Left lobe of liver (tissue), 2 donors: ENCODE results near the gene RORB. TPM values are rescaled to one million over a fixed set of nuclear protein-coding genes. Genes with fewer than 3 reads are reported as not detected.
A peak's percentile ranks its signal among the peaks of the same experiment; 100 is the strongest.

Source experiments
- ATAC-seq: fragments of 200-7000 bp; cut with Tn5 transposase; one replicate; pipeline ENCODE4 v1.9.1; 2020; ENCODE audit warnings: mild to moderate bottlenecking, moderate library complexity
- DNase-seq: peaks from one replicate; pipeline ENCODE4 v3.0.0-alpha.2; 2020; ENCODE audit warnings: low spot score
- total RNA-seq: library from RNA; stranded (reverse); gene quantifications from one replicate; pipeline ENCODE4 v1.2.1, GENCODE V29; 2021
- donor health status: DM: no; HTN: no; CAD: no; lungs with moderate emphysema.
- donor health status: DM: no; HTN: yes; CAD: no.

Gene RORB
- 0.05 TPM for total RNA-seq

GRCh38 chr9:74496819-74497747 lies at the start of gene RORB:
Gene RORB, plus strand, starts transcription at chr9:74497335. Its CDS starts 642 bp downstream, at chr9:74497977.
- ATAC-seq (peak; percentile 91), DNase-seq (no peak)

- DNase-seq (no peak), ATAC-seq (no peak)
Observed at GRCh38 chr9:74447451-74448193, 49.5 kb upstream of the RORB start.

DNA sequence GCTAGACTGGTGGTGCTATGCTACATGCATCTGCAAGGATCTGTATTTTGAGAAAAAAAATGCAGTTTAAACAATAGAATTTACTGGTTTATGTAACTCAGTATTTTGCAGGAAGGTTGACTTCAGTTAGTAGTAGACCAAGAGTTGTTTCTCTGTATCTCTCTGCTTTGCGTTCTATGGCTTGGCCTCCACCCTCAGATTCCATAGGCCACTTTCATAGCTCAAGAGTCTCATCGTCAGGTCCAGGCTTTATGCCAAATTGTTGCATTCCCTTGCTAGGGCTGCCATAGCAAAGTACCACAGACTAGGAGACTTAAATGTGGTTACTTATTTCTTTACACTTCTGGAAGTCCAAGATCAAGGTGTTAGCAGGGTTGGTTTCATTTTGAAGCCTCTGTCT lies 48.1 kb upstream of the RORB start:
- no peak for DNase-seq
- no peak for ATAC-seq

GRCh38 chr9:74458832-74459231 lies 38.3 kb upstream of the RORB start:
- ATAC-seq, result no peak
- no peak for DNase-seq

DNA sequence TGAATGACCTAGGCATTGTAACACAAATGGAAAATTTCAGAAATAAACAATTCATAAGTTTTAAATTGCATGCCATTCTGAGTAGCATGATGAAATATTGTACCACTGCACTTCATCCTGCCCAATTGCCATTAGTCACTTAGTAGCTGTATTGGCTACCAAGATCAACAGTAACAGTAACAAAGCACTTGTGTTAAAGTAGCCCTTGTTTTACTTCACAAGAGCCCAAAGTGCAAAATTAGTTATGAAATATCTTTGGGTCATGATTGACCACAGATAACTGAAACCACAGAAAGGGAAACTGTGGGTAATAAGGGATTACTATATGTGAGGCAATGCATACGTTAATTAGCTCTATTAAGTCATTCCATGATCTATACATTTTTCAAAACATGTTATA lies 33.3 kb upstream of the RORB start:
- DNase-seq (no peak), ATAC-seq (no peak)

DNA sequence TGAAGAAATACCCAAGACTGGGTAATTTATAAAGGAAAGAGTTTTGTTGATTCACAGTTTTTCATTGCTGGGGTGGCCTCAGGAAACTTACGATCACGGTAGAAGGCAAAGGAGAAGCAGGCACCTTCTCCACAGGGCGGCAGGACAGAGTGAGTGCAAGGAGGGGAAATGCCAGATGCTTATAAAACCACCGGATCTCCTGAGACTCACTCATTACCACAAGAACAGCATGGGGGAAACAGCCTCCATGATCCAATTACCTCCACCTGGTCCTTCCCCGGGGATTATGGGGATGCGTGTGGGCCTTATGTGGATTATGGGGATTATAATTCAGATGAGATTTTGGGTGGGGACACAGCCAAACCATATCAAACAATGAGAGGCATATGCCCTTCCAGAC lies 18.5 kb upstream of the RORB start:
- ATAC-seq (no peak), DNase-seq (no peak)

DNA sequence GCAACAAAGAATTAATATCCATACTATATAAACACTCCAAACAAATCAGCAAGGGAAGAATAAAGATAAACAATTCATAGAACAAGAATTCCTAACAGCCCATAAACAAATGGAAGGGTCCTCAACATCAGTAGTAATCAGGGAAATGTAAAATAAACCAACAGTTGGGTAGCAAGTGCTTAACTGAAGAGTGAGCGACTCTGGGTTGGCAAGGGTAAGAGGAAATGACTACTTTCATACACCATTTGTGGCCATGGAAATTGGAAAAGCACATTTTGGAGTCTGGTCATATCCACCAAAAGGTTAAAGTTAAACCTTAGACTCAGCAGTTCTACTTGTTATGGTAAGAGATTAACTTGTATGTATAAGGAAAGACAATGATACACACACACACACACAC lies 17.4 kb upstream of the RORB start:
- no peak for DNase-seq
- no peak for ATAC-seq

DNA sequence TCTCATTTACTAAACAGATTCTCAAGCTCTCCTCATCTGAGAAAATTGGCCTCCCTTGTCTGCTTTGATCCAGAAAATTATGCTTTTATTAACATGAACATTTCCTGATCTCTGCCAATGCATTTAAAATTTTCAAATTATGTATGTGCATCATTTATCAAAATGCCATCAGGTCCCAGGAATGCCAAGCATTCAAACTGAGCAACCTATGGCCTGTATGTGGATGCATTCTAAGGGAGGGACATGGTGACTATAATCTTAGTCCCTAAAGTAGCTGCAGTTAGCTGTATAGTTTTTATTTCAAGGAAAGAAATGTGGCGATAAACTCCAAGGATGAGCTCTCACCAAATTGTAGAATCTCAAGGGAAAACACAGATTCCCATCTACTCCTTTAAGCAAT lies 9.7 kb upstream of the RORB start:
- DNase-seq (no peak), ATAC-seq (no peak)

DNA sequence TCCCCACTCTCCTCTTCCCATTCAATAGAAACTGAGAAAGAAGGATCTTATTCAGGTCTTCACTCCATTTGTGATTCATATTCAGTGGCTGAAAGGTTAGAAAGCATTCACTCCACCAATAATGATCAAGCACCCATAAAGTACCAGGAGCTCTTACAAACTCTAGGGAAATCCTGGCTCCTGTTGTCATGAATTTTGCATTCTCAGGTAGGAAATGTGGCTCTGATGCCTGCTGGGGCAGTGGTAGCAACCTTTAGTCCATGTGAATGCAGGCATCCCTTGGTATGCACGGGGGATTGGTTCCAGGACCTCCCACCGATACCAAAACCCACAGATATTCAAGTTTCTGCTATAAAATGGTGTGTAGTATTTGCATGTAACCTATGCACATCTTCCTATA lies 3.6 kb upstream of the RORB start:
- DNase-seq (no peak), ATAC-seq (no peak)

DNA sequence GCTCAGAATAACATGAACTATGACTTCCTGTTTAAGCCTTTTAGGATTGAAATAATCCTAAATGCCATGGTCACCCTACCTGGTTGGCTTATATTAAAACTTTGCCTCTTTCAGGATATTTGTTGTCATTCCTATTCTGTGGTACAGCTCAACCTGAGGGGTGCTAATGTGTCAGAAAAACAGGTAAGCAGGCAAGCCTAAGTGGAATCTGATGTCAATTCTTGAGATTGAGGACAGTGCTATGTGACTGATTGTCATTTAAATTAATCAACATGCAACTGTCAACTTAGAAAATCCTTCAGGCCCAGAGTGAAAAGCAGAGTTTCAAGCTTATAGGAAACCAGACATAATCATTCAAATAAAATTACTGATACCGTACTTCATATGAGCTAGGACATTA lies 2.6 kb upstream of the RORB start:
- DNase-seq, result no peak
- no peak for ATAC-seq

DNA sequence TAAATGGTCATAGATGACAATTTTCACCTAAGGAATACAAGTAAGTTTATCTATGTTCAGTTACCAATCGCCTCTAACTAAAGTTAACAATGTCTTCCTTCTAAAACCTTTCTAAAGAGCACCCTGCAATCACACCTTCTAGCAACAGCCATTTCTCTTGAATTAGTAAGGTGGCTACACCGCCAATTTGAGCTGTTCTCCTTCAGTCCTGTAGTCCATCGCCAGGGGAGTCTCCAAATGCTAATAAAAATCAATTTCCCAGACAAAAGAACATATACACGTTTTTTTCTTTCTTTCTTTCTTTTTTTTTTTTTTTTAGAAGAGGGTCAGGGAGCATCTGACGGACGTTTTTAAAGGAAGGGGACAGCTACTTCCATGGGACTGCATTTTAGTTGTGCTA lies 729 bp upstream of the RORB start:
- ATAC-seq, result no peak
- no peak for DNase-seq

DNA sequence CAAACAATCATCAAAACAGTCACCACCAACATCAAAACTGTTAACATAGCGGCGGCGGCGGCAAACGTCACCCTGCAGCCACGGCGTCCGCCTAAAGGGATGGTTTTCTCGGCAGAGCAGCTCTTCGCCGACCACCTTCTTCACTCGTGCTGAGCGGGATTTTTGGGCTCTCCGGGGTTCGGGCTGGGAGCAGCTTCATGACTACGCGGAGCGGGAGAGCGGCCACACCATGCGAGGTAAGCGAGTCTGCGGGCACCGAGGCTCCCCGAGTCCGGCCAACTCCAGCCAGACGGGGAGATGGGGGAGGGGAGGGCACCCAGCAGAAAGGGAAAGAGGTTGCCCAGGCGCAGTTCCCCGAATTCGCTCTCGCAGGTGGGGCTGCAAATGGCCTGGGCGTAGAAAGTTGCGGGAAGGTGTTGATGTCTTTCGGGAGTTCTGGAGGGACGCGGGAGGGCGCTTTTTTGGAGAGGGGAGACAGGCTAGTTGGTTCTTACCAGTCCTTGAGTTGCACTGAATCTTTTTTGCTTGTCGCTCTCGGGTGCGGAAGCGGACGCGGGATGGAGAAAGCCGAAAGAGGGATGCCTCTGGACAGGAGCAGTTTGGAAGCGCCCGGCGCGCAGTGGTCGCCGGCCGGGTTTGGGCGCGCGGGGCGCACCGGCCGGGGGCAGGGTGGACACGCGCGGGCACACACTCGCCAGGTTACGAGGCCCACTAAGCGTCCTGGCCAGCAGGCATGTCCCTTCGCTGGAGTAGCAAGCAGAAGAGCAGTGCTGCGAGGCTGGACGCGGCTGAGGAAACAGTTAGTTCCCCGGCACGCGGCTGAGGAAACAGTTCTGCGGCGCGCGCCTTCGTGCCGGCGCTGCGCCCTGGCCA lies 849 bp downstream of the RORB start:
- ATAC-seq (peak; percentile 45), DNase-seq (no peak)

DNA sequence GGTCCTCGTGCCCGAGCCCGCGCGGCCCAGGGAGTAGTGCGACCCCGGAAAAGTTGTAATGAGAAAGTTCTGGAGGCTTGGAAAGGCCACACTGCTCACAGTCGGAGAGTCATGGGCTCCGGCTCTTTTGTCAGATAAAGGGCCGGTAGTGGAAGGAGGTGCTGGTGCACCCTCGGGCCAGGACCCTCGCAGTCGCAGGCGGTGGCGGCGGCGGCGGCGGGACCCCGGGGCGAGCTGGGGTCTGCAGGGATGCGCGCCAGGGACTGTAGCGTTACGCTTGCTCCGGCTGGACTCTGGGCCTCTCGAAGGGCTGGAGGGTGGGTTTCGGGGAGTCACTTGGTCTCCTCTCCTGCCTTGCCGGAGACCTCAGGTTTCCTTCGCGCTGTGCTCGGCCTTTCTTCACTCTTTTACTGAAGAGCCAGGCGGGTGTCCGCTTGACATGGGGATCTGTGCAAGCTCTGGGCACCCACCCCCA lies 1.5 kb downstream of the RORB start:
- DNase-seq, result no peak
- ATAC-seq, result no peak

DNA sequence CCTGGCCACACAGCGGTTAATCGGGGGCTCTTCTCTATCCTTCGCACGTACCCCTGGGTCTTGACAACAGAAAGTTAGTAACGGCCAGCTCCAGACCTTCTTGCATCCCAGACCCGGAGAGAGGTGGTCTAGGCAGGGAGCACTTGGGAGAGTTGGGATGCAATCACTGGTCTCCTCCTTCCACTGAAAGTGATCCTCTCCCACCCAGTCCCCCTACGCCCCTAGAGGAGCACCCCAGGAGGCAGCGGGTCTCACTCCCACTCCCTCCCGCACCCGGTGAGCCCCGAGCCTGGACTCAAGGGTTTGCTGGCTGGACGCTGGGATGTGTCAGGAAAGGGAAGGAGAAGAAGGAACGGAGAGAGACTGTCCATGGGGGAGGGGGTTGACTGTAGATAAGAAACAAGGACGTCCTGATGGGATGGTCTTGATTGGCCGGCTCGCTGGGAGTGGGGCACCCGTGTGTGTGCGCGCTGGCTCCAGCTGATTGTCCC lies 2.0 kb downstream of the RORB start:
- ATAC-seq (no peak), DNase-seq (no peak)

DNA sequence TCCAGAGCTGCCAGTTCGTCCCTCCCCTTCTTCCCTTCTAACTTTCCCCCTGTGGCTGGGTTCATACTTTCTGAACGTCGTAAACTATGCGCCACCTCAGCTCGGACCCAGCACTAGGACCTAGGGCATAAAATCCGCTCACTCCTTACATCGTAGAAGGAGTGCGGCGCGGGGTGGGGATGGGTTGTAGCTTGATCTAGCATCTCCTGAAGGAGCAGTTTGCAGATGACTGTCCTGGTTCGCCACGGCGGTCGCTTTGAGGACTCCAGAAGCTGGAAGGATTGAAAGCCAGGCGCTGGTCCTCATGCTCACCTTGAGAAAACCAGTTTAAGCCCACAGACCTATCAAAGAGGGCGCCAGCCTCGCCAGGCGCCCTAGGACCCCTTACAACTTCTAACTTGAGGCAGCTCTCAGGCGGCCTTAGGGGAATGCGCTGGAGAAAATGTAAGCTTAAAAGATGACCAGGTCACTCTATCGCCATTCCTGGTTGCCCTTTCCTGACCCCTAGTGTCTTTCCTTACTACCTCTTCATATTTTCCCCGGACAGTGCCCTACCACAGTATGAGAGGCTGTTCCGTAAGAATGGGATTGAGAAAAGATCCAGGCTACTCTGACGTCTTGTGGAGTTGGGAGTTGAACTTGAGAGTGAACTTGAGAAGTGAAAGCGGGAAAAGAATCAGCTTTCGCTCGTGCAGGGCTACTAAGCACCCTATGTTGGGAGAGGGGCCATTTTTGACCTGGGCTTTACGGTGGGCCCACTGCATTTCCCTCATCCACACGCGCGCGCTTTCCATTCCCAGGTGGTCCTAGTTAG lies 2.8 kb downstream of the RORB start:
- no peak for DNase-seq
- no peak for ATAC-seq

DNA sequence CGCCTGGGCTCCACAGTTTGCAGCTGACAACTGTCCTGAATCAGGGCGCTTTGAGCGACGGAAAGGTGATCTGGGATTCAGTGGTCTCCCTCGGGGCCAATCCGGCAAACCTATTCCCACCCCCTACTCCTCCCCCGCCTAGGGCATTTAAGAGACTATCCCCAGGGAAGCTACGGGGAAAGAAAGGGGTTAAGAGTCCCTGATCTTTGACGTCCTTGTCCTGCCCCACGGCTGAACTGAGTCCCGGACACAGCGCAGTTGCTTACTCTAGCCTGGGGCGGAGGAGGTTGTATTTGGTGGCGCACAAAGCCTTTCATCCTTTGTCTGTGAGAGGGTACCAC lies 3.4 kb downstream of the RORB start:
- DNase-seq, result no peak
- no peak for ATAC-seq

DNA sequence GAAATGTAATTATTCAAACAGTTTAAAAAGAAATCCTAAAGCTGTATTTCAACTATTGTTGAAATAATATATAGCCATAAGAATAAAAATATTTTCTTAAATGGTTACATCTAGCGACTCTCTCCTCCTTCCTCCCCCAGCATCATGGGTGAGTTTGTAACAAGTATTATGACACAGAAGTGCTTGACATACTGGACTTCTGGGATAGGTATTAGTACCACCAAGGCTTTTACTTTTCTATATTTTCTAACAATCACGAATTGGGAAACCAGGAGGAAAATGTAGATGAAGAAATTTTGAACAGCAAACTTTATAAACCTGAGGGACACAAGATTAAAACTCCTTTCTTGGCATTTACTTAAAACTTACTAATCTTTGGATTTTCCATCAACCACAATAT lies 4.4 kb downstream of the RORB start:
- no peak for DNase-seq
- no peak for ATAC-seq

DNA sequence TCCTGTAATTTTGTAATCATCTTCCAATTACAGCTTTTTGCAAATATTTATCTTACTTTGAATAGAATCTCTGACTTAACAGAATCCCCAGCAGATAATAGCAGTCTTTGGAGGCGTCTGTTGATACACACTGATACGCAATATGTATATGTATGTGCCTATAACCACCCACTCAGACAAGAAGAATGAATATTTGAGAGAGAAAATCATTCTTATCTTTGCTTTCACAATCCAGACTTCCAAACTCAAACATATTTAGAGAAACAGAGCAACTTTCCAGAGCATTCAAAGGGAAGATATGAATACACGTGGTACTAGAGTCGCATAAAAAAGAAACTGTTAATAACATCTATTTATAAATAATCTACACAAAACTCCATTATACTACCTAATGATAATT lies 6.1 kb downstream of the RORB start:
- no peak for DNase-seq
- ATAC-seq, result no peak

- no peak for DNase-seq
Observed at GRCh38 chr9:74503666-74504065, 6.5 kb downstream of the RORB start.

GRCh38 chr9:74511333-74511732 lies 14.2 kb downstream of the RORB start:
- no peak for ATAC-seq

More at GRCh38 chr9:74503666-74504065, 6.5 kb downstream of the RORB start:
- no peak for ATAC-seq

More at GRCh38 chr9:74511333-74511732, 14.2 kb downstream of the RORB start:
- DNase-seq, result no peak
